Endothelial cell (in vitro differentiated cells): ENCODE results near the gene GNB2. TPM values are rescaled to one million over a fixed set of nuclear protein-coding genes. Genes with fewer than 3 reads are reported as not detected.

Experiments used
- DNase-seq: peaks from one replicate; pipeline ENCODE4 v3.0.0; 2021; ENCODE audit warnings: low spot score
- H3K27ac Mint-ChIP-seq: one replicate; pipeline ENCODE4 v1.8.0; 2021; ENCODE audit warnings: mixed read lengths, inconsistent platforms; ENCODE audit not compliant: unreplicated experiment
- H3K27me3 Mint-ChIP-seq: one replicate; pipeline ENCODE4 v1.8.0; 2021; ENCODE audit warnings: mild to moderate bottlenecking, moderate library complexity, mixed read lengths, inconsistent platforms; ENCODE audit not compliant: unreplicated experiment
- H3K36me3 Mint-ChIP-seq: one replicate; pipeline ENCODE4 v1.8.0; 2021; ENCODE audit warnings: mild to moderate bottlenecking, low read depth, mixed read lengths, inconsistent platforms; ENCODE audit not compliant: unreplicated experiment
- H3K4me1 Mint-ChIP-seq: one replicate; pipeline ENCODE4 v1.8.0; 2021; ENCODE audit warnings: mild to moderate bottlenecking, mixed read lengths, inconsistent platforms; ENCODE audit not compliant: unreplicated experiment
- H3K4me3 Mint-ChIP-seq: one replicate; pipeline ENCODE4 v1.8.0; 2021; ENCODE audit warnings: mild to moderate bottlenecking, mixed read lengths, inconsistent platforms; ENCODE audit not compliant: unreplicated experiment
- H3K9me3 Mint-ChIP-seq: one replicate; pipeline ENCODE4 v1.8.0; 2021; ENCODE audit warnings: mixed read lengths, inconsistent platforms; ENCODE audit not compliant: unreplicated experiment
- total RNA-seq: library from RNA; stranded (reverse); fragmentation: NEBNext Ultra II Directional; extraction: Animal tissue kit (Norgen Biotek cat#: 25700); gene quantifications from one replicate; pipeline ENCODE4 v1.2.1, GENCODE V29; 2021; ENCODE audit not compliant: unreplicated experiment
- TF ChIP-seq, protein P1 (sequence below): fragments of 200-600 bp; sonication (generic); IDR thresholded peaks from one replicate; pipeline ENCODE4 v1.5.0; 2021; ENCODE audit warnings: antibody characterized with exemption; ENCODE audit not compliant: unreplicated experiment

The GNB2 gene
- total RNA-seq, 1 donor from 2014 or later: 336 TPM

DNA sequence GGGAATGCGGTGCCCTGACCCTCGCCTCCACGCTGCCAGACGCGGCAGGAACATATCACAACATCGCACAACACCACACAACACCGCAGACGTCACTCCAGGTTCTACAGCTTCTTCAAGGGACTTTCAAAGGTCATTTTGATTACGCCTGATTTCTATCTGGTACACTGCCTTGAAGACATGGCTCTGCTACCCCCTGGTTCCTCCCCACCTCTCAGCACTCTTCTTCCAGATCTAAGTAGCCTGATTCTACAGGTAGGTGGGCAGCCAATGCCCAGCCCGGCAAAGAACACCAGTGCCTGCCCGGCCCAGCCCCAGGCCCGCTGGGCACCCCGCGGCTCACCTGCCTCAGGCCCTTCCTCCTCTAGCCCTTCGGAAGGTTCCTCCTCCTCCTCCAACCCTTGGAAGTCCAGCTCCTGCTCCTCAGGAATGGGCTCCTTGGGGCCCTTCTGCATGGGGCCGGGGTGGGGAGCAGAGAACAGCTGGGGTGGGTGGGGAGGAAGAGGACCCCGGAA lies 12.1 kb downstream of the GNB2 start:
- no peak overlapping the region for H3K27ac Mint-ChIP-seq
- peaks cover 6% of the 10 kb centered on the region for H3K27me3 Mint-ChIP-seq
- no peak for DNase-seq
- H3K36me3 Mint-ChIP-seq: peaks cover 15% of the 10 kb centered on the region
- no peaks in the 10 kb centered on the region for H3K4me1 Mint-ChIP-seq
- H3K9me3 Mint-ChIP-seq: no peaks in the 10 kb centered on the region
- no peak overlapping the region for H3K4me3 Mint-ChIP-seq
- TF ChIP-seq, protein P1, sequence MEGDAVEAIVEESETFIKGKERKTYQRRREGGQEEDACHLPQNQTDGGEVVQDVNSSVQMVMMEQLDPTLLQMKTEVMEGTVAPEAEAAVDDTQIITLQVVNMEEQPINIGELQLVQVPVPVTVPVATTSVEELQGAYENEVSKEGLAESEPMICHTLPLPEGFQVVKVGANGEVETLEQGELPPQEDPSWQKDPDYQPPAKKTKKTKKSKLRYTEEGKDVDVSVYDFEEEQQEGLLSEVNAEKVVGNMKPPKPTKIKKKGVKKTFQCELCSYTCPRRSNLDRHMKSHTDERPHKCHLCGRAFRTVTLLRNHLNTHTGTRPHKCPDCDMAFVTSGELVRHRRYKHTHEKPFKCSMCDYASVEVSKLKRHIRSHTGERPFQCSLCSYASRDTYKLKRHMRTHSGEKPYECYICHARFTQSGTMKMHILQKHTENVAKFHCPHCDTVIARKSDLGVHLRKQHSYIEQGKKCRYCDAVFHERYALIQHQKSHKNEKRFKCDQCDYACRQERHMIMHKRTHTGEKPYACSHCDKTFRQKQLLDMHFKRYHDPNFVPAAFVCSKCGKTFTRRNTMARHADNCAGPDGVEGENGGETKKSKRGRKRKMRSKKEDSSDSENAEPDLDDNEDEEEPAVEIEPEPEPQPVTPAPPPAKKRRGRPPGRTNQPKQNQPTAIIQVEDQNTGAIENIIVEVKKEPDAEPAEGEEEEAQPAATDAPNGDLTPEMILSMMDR: no peak

DNA sequence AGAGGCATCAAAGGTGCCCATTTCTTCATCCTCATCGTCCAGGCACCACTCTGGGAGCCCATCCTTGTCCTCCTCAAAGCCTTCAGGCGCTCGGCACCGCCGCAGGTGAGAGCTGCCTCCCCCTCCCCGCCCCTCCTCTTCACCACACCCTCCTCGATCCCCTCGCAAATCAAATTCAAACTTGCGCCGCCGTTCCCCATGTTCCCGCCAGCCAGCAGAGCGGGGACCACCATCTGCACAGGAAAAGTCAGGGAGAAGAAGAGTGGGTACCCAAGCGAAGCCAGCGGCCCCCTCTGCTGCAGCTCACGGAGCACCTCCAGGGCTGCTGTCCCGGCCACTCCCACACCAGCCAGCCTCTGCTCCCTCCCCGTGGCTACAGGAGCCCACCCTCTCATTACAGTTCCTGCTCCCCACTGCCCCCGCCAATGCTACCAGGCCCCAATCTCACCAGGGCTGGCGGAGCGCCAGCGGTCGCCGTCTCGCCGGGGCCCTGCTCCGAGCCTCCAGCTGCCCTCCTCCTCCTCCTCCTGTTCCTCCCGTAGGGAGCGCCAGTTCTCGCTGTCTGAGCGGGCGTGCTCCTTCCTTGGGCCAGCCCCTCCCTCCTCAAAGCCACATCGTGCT lies 12.8 kb downstream of the GNB2 start:
- Mint-ChIP-seq H3K27ac (no peak overlapping the region), H3K36me3 (peaks cover 15% of the 10 kb centered on the region)

DNA sequence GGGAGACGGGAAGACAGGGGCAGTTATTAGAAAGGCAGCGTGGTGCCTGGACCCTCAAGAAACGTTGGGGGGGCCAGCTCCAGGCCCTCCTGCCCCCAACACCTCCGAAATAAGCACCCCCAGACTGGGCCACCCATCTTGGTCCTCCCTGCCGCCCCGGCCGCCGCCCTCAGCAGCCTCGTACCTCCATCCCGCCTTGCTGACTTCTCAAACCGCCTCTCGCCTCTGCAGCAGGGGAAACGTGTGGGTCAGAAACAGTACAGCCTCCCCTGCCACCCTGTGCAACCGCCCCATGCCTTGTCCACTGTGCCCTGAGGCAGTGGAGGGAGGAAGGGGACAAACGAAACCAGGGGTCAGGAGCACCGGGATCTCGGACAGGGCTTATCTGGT lies 13.3 kb downstream of the GNB2 start:
- H3K36me3 Mint-ChIP-seq: peaks cover 15% of the 10 kb centered on the region
- peaks cover 6% of the 10 kb centered on the region for H3K27me3 Mint-ChIP-seq
- H3K27ac Mint-ChIP-seq: no peak overlapping the region
- H3K9me3 Mint-ChIP-seq: no peaks in the 10 kb centered on the region
- peaks cover 3% of the 10 kb centered on the region for H3K4me1 Mint-ChIP-seq
- no peak overlapping the region for H3K4me3 Mint-ChIP-seq
- TF ChIP-seq, protein P1: no peak
- no peak for DNase-seq

More for the DNA sequence above, 12.8 kb downstream of the GNB2 start:
- DNase-seq: no peak
- H3K4me1 Mint-ChIP-seq: no peaks in the 10 kb centered on the region
- no peaks in the 10 kb centered on the region for H3K9me3 Mint-ChIP-seq
- TF ChIP-seq, protein P1: no peak
- H3K27me3 Mint-ChIP-seq: peaks cover 6% of the 10 kb centered on the region
- no peak overlapping the region for H3K4me3 Mint-ChIP-seq

DNA sequence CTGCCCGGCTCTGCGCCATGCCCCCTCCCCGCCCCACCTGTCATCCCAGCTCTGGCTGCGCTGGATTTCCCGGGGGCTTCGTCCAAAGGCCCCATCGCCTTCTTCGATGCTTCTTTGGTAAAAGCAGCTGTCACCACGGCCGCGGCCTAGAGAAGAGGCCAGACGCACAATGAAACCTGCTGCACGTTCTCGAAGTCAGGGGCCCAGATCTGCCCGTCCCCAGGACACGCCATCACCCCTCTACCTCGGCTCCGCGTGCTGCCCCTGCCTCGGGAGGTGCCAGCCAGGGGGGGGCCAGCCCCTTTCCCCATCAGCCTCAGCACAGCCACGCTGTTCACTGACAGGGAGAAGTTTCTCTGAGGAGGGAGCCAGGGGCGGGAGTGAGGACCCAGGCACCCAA lies 13.7 kb downstream of the GNB2 start:
- TF ChIP-seq, protein P1: no peak
- Mint-ChIP-seq H3K9me3 (no peaks in the 10 kb centered on the region), H3K27me3 (peaks cover 6% of the 10 kb centered on the region), H3K27ac (no peak overlapping the region), H3K4me1 (peaks cover 6% of the 10 kb centered on the region), H3K36me3 (peaks cover 15% of the 10 kb centered on the region), H3K4me3 (no peak overlapping the region)
- no peak for DNase-seq

DNA sequence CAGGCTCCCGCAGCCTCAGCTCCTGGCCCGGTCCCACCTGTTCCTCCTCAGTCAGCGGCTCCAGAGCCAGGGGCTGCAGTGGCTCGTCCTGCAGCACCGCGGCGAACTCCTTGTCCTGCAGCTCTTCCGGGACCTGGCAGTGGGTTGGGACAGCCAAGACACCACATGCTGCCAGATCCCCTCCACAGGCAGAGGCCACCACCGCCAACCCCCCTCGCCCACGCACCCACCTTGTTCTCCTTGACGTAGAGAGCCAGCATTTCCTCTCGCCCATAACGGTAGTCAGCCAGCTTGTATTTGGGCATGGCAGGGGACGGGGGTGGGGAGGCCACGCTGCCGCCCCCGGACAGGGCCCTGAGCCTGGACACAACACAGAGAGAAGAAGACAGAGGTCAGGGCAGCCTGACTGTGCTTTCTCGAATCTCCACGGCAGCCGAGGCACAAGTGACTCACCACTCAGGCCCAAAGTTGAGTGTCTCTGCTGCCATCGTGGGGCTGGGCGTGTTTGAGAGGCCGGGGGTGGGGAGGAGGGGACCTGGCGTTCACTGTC lies 14.3 kb downstream of the GNB2 start:
- TF ChIP-seq, protein P1: no peak
- H3K4me1 Mint-ChIP-seq: peaks cover 12% of the 10 kb centered on the region
- no peaks in the 10 kb centered on the region for H3K9me3 Mint-ChIP-seq
- peaks cover 17% of the 10 kb centered on the region for H3K36me3 Mint-ChIP-seq
- H3K27ac Mint-ChIP-seq: no peak overlapping the region
- H3K4me3 Mint-ChIP-seq: no peak overlapping the region
- no peak for DNase-seq
- peaks cover 6% of the 10 kb centered on the region for H3K27me3 Mint-ChIP-seq
